SU-DHL-6 (cell line): ENCODE measurements around the gene PLA2G2E.

Experiments used
- EZH2phosphoT487 ChIP-seq: fragments of 200-600 bp; sonication (generic), shearing (Covaris generic); conservative IDR thresholded peaks from 2 replicates; pipeline ENCODE4 v1.6.1; 2018; ENCODE audit warnings: mild to moderate bottlenecking, antibody characterized with exemption, low read length, moderate library complexity, mixed read lengths
- TF ChIP-seq, protein P1 (sequence below): fragments of 200-600 bp; sonication (generic); IDR thresholded peaks from one replicate; pipeline ENCODE4 v1.5.1; 2017; ENCODE audit warnings: antibody characterized with exemption, mild to moderate bottlenecking, low read length, moderate library complexity; ENCODE audit not compliant: insufficient read depth, poor library complexity, severe bottlenecking

DNA sequence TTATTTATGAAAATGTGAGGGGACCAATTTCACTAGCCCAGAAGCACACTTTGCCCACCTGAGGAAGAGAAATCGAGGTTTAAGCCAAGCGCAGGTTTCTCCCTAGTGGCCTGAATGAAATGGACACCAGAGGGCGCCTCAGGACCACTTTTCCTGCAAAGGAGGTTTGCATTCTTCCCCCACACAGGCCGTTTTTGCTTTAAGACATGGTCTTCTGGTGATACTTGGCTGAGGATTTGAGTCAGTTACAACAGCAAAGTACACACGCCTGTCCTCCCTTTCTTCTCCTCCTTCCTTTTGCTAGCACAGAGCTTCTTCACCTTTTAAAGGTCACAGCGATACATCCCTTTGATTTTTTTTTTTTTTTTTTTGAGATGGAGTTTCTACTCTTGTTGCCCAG lies 5.4 kb downstream of the PLA2G2E start:
- TF ChIP-seq, protein P1, sequence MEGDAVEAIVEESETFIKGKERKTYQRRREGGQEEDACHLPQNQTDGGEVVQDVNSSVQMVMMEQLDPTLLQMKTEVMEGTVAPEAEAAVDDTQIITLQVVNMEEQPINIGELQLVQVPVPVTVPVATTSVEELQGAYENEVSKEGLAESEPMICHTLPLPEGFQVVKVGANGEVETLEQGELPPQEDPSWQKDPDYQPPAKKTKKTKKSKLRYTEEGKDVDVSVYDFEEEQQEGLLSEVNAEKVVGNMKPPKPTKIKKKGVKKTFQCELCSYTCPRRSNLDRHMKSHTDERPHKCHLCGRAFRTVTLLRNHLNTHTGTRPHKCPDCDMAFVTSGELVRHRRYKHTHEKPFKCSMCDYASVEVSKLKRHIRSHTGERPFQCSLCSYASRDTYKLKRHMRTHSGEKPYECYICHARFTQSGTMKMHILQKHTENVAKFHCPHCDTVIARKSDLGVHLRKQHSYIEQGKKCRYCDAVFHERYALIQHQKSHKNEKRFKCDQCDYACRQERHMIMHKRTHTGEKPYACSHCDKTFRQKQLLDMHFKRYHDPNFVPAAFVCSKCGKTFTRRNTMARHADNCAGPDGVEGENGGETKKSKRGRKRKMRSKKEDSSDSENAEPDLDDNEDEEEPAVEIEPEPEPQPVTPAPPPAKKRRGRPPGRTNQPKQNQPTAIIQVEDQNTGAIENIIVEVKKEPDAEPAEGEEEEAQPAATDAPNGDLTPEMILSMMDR = peak; percentile 82
- TF ChIP-seq EZH2phosphoT487 = no peak
